ENCODE results near the gene CUL2.
"Not testable (repeated sequence)": the region's sequence is repeated elsewhere in the genome, so short reads cannot be mapped to it uniquely, and the experiment has no call there.

The CUL2 gene

GRCh38 chr10:34979938-34980337 is 110.2 kb downstream of the CUL2 start:
- DNase-seq (ENCODE audit: low read depth), result no peak

- no peak for DNase-seq (ENCODE audit: low read depth)
Measured at GRCh38 chr10:34978080-34978479, 112.1 kb downstream of the CUL2 start.

- DNase-seq (ENCODE audit: low read depth), result not testable (repeated sequence)
Measured at GRCh38 chr10:34976380-34976910, 113.7 kb downstream of the CUL2 start.

- not testable (repeated sequence) for DNase-seq (ENCODE audit: low read depth)
Measured at GRCh38 chr10:34974364-34975065, 115.6 kb downstream of the CUL2 start.

- not testable (repeated sequence) for DNase-seq (ENCODE audit: low read depth)
Measured at GRCh38 chr10:34973757-34974156, 116.4 kb downstream of the CUL2 start.

DNA sequence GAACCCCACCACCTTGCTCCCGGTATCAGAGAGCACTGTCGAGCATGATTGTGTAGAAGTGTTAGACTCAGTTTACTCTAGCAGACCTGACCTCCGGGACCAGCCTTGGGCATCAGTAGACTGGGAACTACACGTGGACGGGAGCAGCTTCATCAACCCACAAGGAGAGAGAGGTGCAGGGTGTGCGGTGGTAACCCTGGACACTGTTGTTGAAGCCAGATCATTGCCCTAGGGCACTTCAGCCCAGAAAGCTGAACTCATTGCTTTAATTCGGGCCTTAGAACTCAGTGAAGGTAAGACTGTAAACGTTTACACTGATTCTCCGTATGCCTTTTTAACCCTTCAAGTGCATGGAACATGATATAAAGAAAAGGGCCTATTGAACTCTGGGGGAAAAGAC is 117.0 kb downstream of the CUL2 start:
- DNase-seq (ENCODE audit: low read depth), result not testable (repeated sequence)

GRCh38 chr10:34972591-34972990 is 117.5 kb downstream of the CUL2 start:
- DNase-seq (ENCODE audit: low read depth), result not testable (repeated sequence)

GRCh38 chr10:34971606-34972334 is 118.4 kb downstream of the CUL2 start:
- not testable (repeated sequence) for DNase-seq (ENCODE audit: low read depth)

GRCh38 chr10:34969171-34969570 is 121.0 kb downstream of the CUL2 start:
- DNase-seq (ENCODE audit: low read depth), result no peak

- no peak for DNase-seq (ENCODE audit: low read depth)
Measured at GRCh38 chr10:34967335-34967880, 122.7 kb downstream of the CUL2 start.

GRCh38 chr10:34966451-34966850 is 123.7 kb downstream of the CUL2 start:
- DNase-seq (ENCODE audit: low read depth), result no peak

GRCh38 chr10:34966040-34966439 is 124.1 kb downstream of the CUL2 start:
- DNase-seq (ENCODE audit: low read depth), result no peak

GRCh38 chr10:34964166-34964800 is 125.9 kb downstream of the CUL2 start:
- DNase-seq (ENCODE audit: low read depth), result no peak

GRCh38 chr10:34962866-34963265 is 127.3 kb downstream of the CUL2 start:
- no peak for DNase-seq (ENCODE audit: low read depth)

- DNase-seq (ENCODE audit: low read depth), result no peak
Measured at GRCh38 chr10:34960983-34961382, 129.2 kb downstream of the CUL2 start.

DNA sequence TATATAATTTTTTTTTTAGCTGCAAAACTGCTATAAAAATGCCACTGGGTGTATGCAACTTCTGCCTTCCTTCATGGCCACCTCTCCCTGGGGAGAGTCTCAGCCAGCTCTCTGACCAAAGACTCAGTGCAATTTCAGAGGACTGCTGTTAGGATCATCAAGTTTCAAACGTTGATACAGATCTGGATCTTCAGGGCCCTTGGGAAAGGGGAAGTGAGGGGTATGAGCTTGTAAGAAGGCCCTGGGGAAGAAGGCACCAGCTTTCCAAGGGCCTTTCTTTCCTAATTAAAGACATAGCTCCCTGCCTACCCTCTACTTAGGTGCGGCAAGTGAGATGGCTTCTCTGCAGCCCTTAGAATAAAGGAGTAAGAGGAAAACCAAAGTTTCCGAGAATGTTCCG is 130.4 kb downstream of the CUL2 start:
- DNase-seq (ENCODE audit: low read depth), result no peak

DNA sequence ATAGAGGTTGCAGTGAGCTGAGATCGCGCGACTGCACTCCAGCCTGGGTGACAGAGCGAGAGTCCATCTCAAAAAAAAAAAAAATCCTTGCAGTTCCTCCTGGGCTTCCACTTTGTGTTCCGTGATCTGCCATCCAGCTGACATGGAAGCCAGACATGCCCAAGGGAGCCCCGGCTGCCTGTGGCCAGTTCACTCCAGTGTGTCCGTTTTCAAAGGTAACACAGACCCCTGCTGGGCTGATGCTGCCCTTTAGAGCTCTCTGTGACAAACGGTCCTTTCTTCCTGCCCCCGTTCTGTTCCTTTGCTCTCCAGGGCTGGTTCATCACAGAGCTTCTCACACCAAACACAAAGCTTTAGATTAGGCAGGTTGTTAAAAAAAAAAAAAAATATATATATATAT is 130.8 kb downstream of the CUL2 start:
- no peak for DNase-seq (ENCODE audit: low read depth)
